ENCODE results near the gene CLASP1.

DNA sequence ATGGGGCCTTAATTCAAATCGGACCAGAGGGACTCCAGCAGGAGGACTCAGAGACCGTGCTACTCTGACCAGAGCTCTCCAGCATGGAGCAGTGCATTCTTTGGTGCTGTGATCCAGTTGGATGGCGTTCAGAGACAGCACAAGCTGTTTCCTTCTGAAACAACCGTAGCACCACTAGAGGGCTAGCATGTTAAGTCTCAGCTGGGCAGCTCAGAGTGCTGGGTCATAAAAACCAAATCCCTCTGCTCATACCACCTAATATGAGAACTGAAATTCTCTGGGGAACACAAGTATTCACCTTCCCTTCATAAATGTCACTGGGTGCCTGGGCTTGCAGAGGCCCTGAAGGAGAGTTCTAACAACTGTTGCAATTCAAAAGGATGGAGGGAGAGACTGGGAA lies 266.5 kb downstream of the CLASP1 start:
- TF ChIP-seq, protein P1, sequence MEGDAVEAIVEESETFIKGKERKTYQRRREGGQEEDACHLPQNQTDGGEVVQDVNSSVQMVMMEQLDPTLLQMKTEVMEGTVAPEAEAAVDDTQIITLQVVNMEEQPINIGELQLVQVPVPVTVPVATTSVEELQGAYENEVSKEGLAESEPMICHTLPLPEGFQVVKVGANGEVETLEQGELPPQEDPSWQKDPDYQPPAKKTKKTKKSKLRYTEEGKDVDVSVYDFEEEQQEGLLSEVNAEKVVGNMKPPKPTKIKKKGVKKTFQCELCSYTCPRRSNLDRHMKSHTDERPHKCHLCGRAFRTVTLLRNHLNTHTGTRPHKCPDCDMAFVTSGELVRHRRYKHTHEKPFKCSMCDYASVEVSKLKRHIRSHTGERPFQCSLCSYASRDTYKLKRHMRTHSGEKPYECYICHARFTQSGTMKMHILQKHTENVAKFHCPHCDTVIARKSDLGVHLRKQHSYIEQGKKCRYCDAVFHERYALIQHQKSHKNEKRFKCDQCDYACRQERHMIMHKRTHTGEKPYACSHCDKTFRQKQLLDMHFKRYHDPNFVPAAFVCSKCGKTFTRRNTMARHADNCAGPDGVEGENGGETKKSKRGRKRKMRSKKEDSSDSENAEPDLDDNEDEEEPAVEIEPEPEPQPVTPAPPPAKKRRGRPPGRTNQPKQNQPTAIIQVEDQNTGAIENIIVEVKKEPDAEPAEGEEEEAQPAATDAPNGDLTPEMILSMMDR (IDR thresholded peaks at IDR 0.05), result peak in 1 of 6 experiments; percentile 5
- TF ChIP-seq POLR2A (IDR thresholded peaks at IDR 0.05), result no peak
